ENCODE measurements around the gene CUL4B. TPM values are rescaled to one million over a fixed set of nuclear protein-coding genes. Genes with fewer than 3 reads are reported as not detected.
"Not testable (repeated sequence)": the region's sequence is repeated elsewhere in the genome, so short reads cannot be mapped to it uniquely, and the experiment has no call there.

The CUL4B gene
- total RNA-seq, result 10 to 100 TPM; 45.5 to 46.1 TPM

DNA sequence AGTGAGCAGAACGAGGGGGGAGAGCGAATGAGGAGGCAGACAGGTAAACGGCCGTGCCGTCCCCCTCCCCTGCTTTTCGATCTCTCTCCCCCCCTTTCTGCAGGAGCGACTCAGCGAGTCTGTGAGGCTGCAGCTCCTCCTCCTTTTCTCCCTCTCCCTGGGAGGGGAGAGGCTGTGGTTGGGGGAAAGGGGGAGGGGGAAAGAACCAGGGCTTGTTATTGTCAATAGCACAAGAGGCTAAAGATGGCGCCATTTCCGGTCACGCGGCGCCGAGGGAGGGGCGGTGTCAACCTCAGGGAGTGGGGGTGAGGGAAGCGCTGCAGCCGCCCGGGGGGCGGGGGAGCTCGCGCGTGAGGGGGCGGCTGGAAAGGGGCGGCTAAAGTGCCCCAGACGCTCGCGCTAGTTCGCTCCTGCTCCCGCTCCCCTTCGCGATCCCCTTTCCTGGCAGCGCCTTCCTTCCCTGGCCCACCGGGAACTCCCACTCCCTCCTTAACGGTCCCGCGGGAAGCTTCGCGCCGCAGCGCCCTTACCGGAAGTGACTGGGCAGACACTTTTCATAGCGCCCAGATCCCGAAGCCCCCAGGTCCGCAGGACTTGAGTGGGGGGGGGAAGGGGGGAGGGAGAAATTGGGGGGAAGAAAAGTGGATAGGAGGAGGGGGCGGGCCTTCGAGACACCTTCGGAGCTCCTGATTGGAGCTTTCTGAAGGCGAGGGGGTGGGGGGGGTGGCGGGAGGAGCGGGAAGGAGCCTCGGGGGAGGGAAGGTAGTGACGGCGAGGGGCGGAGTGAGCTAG lies at the start of gene CUL4B:
Gene CUL4B (minus strand): TSS at position 121 of the 792 bp plus-strand sequence. CDS start 324 bp downstream, outside the sequence.
- Mint-ChIP-seq H3K27ac (peak within 1 kb of the TSS; percentile 95), H3K4me3 (peak within 1 kb of the TSS; percentile 95), H3K9me3 (no peaks in the 10 kb centered on the region), H3K27me3 (no peaks in the 10 kb centered on the region), H3K4me1 (peaks cover 24% of the 10 kb centered on the region), H3K36me3 (ENCODE audit: low read depth) (peaks cover 16% of the 10 kb centered on the region)
- CTCF ChIA-PET, result interaction anchor here (0.5 to 2.3 kb wide), 4 partner anchors 43 to 326 kb away, joined by 3 to 20 read pairs (median 4); partner anchors contain the start of gene MCTS1
- peak; percentile 94 for DNase-seq
- POLR2A ChIA-PET, result interaction anchor here (0.6 to 6.5 kb wide), 16 partner anchors 9 to 618 kb away, joined by 3 to 138 read pairs (median 4); partner anchors contain the start of genes C1GALT1C1, MCTS1 and ZBTB33

- DNase-seq, result peak; percentile 42
- no peaks in the 10 kb centered on the region for H3K9me3 Mint-ChIP-seq
- H3K4me1 Mint-ChIP-seq, result peaks cover 9% of the 10 kb centered on the region
- ChIA-PET CTCF (interaction anchor here (1.0 to 2.1 kb wide), 5 partner anchors 15 to 118 kb away, joined by 3 to 20 read pairs (median 5); partner anchors contain the start of gene CUL4B), POLR2A (interaction anchor here (0.6 to 3.1 kb wide), 24 partner anchors 9 to 1136 kb away, joined by 3 to 138 read pairs (median 3); partner anchors contain the start of genes C1GALT1C1, CUL4B, RPL39 and SLC25A5)
- peaks cover 10% of the 10 kb centered on the region for H3K36me3 Mint-ChIP-seq (ENCODE audit: low read depth)
- peaks cover 2% of the 10 kb centered on the region for H3K27me3 Mint-ChIP-seq
- H3K27ac Mint-ChIP-seq, result peak overlapping the region; percentile 100
- peak overlapping the region; percentile 98 for H3K4me3 Mint-ChIP-seq
Observed at GRCh38 chrX:120604361-120604782, 43.6 kb upstream of the CUL4B start.

- Mint-ChIP-seq H3K36me3 (ENCODE audit: low read depth) (peaks cover 9% of the 10 kb centered on the region), H3K27ac (peak within 1 kb of the TSS; percentile 100), H3K27me3 (peaks cover 2% of the 10 kb centered on the region), H3K9me3 (no peaks in the 10 kb centered on the region), H3K4me3 (peak within 1 kb of the TSS; percentile 98), H3K4me1 (peaks cover 9% of the 10 kb centered on the region)
- DNase-seq, result peak; percentile 86
- ChIA-PET CTCF (interaction anchor here (0.7 to 2.1 kb wide), 5 partner anchors 15 to 118 kb away, joined by 3 to 20 read pairs (median 5); partner anchors contain the start of gene CUL4B), POLR2A (interaction anchor here (0.9 to 3.1 kb wide), 20 partner anchors 10 to 813 kb away, joined by 3 to 138 read pairs (median 4); partner anchors contain the start of genes C1GALT1C1, CUL4B and RPL39)
Observed at GRCh38 chrX:120603707-120604360, 43.1 kb upstream of the CUL4B start, which contains the start of gene MCTS1. MCTS1 (plus strand) TSS chrX:120604101; CDS start chrX:120604237, 136 bp downstream.

DNA sequence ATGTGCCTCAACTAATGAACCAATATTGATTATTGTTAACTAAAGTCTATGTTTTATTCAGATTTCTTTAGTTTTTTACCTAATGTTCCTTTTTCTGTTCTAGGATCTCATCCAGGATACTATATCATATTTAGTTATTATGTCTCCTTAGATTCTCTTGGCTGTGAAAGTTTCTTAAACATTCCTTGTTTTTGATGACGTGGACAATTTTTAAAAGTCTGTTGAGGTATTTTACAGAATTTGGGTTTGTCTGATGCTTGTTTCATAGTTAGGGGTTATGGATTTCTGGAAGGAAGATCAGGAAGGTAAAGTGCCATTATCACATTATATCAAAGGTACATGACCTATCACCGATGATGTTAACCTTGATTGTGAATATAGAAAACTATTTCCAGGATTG lies 24.9 kb upstream of the CUL4B start:
- no peak overlapping the region for H3K4me3 Mint-ChIP-seq
- POLR2A ChIA-PET, result no interaction called here
- no peaks in the 10 kb centered on the region for H3K9me3 Mint-ChIP-seq

GRCh38 chrX:120575379-120576114 lies 14.8 kb upstream of the CUL4B start:
- CTCF ChIA-PET, result no interaction called here
- Mint-ChIP-seq H3K27me3 (peaks cover 2% of the 10 kb centered on the region), H3K4me3 (no peak overlapping the region), H3K36me3 (ENCODE audit: low read depth) (no peaks in the 10 kb centered on the region), H3K27ac (no peak overlapping the region), H3K9me3 (no peaks in the 10 kb centered on the region), H3K4me1 (peaks cover 2% of the 10 kb centered on the region)
- no peak for DNase-seq
- POLR2A ChIA-PET, result no interaction called here

More for the DNA sequence above, 24.9 kb upstream of the CUL4B start:
- Mint-ChIP-seq H3K4me1 (no peaks in the 10 kb centered on the region), H3K27me3 (peaks cover 3% of the 10 kb centered on the region), H3K27ac (no peak overlapping the region), H3K36me3 (ENCODE audit: low read depth) (no peaks in the 10 kb centered on the region)
- DNase-seq, result no peak
- CTCF ChIA-PET, result no interaction called here

GRCh38 chrX:120573806-120574205 lies 13.0 kb upstream of the CUL4B start:
- DNase-seq; H3K36me3 Mint-ChIP-seq (ENCODE audit: low read depth); H3K9me3 Mint-ChIP-seq; H3K4me1 Mint-ChIP-seq; H3K4me3 Mint-ChIP-seq; H3K27me3 Mint-ChIP-seq; CTCF ChIA-PET; POLR2A ChIA-PET; H3K27ac Mint-ChIP-seq: not testable (repeated sequence)

- DNase-seq, result no peak
- CTCF ChIA-PET, result no interaction called here
- Mint-ChIP-seq H3K27ac (no peak overlapping the region), H3K4me3 (no peak overlapping the region), H3K9me3 (no peaks in the 10 kb centered on the region), H3K36me3 (ENCODE audit: low read depth) (no peaks in the 10 kb centered on the region), H3K4me1 (peaks cover 5% of the 10 kb centered on the region), H3K27me3 (no peaks in the 10 kb centered on the region)
- POLR2A ChIA-PET, result no interaction called here
Observed at GRCh38 chrX:120570011-120570600, 9.3 kb upstream of the CUL4B start.

DNA sequence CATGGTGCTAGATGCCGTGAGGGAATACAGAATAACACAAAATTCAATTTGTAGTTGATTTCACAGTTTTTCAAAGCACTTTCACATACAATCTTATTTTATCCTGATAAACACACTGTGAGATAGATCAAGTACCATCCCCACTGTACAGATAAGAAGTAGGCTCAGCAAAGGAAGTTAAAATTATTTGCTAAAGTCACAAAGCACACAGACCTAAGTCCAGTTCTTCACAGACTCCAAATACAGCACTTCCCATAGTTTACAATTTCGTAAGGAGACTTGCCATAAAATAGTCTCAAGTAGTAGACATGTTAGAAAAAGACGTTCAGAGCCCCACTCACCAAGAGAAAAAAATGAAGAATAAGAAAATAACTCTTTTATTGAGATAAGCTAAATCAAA lies 7.8 kb upstream of the CUL4B start:
- peaks cover 5% of the 10 kb centered on the region for H3K4me1 Mint-ChIP-seq
- no peaks in the 10 kb centered on the region for H3K36me3 Mint-ChIP-seq (ENCODE audit: low read depth)
- H3K27ac Mint-ChIP-seq, result no peak overlapping the region
- no peak for DNase-seq
- no peak overlapping the region for H3K4me3 Mint-ChIP-seq
- no peaks in the 10 kb centered on the region for H3K9me3 Mint-ChIP-seq
- ChIA-PET CTCF (no interaction called here), POLR2A (interaction anchor here (0.9 kb wide), 1 partner anchor 60 kb away, joined by 3 read pairs; no protein-coding TSS in a partner anchor)
- H3K27me3 Mint-ChIP-seq, result no peaks in the 10 kb centered on the region

GRCh38 chrX:120568035-120568434 lies 7.3 kb upstream of the CUL4B start:
- Mint-ChIP-seq H3K9me3 (no peaks in the 10 kb centered on the region), H3K27ac (no peak overlapping the region), H3K4me3 (no peak overlapping the region), H3K27me3 (no peaks in the 10 kb centered on the region), H3K4me1 (peaks cover 5% of the 10 kb centered on the region), H3K36me3 (ENCODE audit: low read depth) (no peaks in the 10 kb centered on the region)
- POLR2A ChIA-PET, result interaction anchor here (0.9 kb wide), 1 partner anchor 60 kb away, joined by 3 read pairs; no protein-coding TSS in a partner anchor
- no peak for DNase-seq
- CTCF ChIA-PET, result interaction anchor here (0.6 kb wide), 1 partner anchor 25 kb away, joined by 3 read pairs; no protein-coding TSS in a partner anchor

DNA sequence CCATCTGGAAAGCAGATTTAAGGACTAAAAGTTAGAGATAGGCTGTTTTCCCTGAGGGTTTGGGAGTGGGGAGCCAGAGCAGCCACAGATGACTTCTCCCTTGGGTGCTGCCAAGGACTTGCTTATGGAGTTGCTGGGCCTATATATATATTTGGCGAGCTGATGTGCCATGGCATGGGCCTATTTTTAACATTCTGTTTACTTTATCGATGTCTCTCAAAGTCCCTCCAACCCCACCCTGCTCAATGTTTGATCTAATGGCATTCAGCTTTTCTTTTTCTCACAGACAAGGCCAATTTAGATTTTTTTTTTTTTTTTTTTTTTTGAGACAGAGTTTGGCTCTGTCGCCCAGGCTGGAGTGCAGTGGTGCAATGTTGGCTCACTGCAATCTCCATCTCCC lies 6.1 kb upstream of the CUL4B start:
- H3K27ac Mint-ChIP-seq, result no peak overlapping the region
- peaks cover 13% of the 10 kb centered on the region for H3K4me1 Mint-ChIP-seq
- no peaks in the 10 kb centered on the region for H3K27me3 Mint-ChIP-seq
- no peak overlapping the region for H3K4me3 Mint-ChIP-seq
- no peaks in the 10 kb centered on the region for H3K36me3 Mint-ChIP-seq (ENCODE audit: low read depth)
- DNase-seq, result no peak
- ChIA-PET POLR2A (interaction anchor here (1.2 kb wide), 1 partner anchor 37 kb away, joined by 4 read pairs; the partner anchor contains the start of gene MCTS1), CTCF (no interaction called here)
- H3K9me3 Mint-ChIP-seq, result no peaks in the 10 kb centered on the region

GRCh38 chrX:120564925-120565324 lies 4.2 kb upstream of the CUL4B start:
- Mint-ChIP-seq H3K9me3 (no peaks in the 10 kb centered on the region), H3K27me3 (no peaks in the 10 kb centered on the region), H3K36me3 (ENCODE audit: low read depth) (peaks cover under 1% of the 10 kb centered on the region), H3K4me3 (no peak overlapping the region), H3K27ac (no peak overlapping the region), H3K4me1 (peaks cover 12% of the 10 kb centered on the region)
- POLR2A ChIA-PET, result no interaction called here
- CTCF ChIA-PET, result no interaction called here
- DNase-seq, result no peak

- no peak for DNase-seq
- Mint-ChIP-seq H3K9me3 (no peaks in the 10 kb centered on the region), H3K27me3 (no peaks in the 10 kb centered on the region), H3K4me3 (no peak overlapping the region), H3K36me3 (ENCODE audit: low read depth) (peaks cover 10% of the 10 kb centered on the region), H3K4me1 (peaks cover 17% of the 10 kb centered on the region), H3K27ac (no peak overlapping the region)
- ChIA-PET POLR2A (interaction anchor here (0.9 to 3.4 kb wide), 3 partner anchors 30 to 66 kb away, joined by 3 to 42 read pairs (median 3); partner anchors contain the start of genes C1GALT1C1 and MCTS1), CTCF (interaction anchor here (2.3 kb wide), 1 partner anchor 41 kb away, joined by 20 read pairs; the partner anchor contains the start of gene MCTS1)
Observed at GRCh38 chrX:120562569-120562926, 1.8 kb upstream of the CUL4B start.
